Measurements from ENCODE around the gene CFAP74.

DNA sequence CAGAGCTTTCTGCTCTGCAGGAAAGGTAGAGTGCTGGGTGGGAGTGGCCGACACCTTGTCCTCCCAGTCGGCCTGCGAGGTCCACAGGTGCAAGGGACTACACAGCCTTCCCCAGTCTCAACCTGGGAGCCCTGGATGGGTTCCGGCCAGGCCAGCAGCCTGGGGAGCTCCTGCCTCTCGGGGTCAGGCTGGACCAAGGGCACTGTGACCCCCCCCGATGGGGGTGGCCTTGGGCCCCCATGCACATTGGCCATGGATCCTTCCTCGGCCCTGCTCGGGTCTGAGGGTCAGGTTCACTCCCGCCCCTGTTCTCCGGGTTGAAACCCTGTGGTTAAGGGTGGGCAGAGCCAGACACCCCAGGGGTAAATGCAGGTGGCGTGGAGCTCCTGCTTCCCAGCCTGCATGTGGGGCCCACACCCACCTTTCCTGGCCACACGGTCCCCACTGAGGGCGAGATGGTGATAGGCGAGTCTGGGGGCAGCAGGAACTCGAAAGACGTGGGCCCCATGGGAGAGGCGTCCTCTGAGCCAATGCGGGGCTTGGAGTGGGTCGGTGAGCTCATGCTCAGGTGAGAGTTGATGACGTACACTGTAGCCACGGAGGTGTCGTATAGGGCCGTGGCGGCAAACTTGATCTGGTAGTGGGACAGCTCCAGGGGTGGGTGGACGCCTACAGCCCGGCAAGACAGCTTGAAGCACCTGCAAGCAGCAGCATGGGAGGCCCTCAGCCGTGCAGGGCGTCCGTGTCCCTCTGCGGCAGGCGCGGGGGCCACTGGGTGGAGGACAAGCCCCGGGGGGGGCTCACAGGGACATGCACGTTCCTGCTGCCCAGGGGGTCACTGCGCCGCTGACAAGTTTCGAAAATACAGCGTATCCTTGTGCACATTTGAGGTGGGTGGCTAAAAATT lies 73.7 kb downstream of the CFAP74 start:
- TF ChIP-seq, protein P1, sequence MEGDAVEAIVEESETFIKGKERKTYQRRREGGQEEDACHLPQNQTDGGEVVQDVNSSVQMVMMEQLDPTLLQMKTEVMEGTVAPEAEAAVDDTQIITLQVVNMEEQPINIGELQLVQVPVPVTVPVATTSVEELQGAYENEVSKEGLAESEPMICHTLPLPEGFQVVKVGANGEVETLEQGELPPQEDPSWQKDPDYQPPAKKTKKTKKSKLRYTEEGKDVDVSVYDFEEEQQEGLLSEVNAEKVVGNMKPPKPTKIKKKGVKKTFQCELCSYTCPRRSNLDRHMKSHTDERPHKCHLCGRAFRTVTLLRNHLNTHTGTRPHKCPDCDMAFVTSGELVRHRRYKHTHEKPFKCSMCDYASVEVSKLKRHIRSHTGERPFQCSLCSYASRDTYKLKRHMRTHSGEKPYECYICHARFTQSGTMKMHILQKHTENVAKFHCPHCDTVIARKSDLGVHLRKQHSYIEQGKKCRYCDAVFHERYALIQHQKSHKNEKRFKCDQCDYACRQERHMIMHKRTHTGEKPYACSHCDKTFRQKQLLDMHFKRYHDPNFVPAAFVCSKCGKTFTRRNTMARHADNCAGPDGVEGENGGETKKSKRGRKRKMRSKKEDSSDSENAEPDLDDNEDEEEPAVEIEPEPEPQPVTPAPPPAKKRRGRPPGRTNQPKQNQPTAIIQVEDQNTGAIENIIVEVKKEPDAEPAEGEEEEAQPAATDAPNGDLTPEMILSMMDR (conservative IDR thresholded peaks at IDR 0.05; ENCODE audit: low read depth, low read length) = no peak
- TF ChIP-seq POLR2A (IDR thresholded peaks at IDR 0.05; ENCODE audit: low read depth, low read length) (no peak), MXI1 (IDR thresholded peaks at IDR 0.05; ENCODE audit: borderline replicate concordance, low read depth, low read length) (no peak), MAZ (IDR thresholded peaks at IDR 0.05; ENCODE audit: borderline replicate concordance, low read depth, low read length) (no peak), RAD21 (IDR thresholded peaks at IDR 0.05; ENCODE audit: low read length) (no peak), FOS (IDR thresholded peaks at IDR 0.05; ENCODE audit: low read depth, low read length) (no peak), CHD1 (IDR thresholded peaks at IDR 0.05; ENCODE audit: low read depth, low read length) (no peak), CEBPB (IDR thresholded peaks at IDR 0.05; ENCODE audit: low read depth, low read length) (no peak), SMC3 (IDR thresholded peaks at IDR 0.05; ENCODE audit: low read depth, low read length) (no peak), NFE2L2 (IDR thresholded peaks at IDR 0.05; ENCODE audit: low read depth, low read length) (no peak), BHLHE40 (IDR thresholded peaks at IDR 0.05; ENCODE audit: low read depth, low read length) (no peak), RFX5 (IDR thresholded peaks at IDR 0.05; ENCODE audit: low read depth, low read length) (no peak)
- TF ChIP-seq, protein P2, sequence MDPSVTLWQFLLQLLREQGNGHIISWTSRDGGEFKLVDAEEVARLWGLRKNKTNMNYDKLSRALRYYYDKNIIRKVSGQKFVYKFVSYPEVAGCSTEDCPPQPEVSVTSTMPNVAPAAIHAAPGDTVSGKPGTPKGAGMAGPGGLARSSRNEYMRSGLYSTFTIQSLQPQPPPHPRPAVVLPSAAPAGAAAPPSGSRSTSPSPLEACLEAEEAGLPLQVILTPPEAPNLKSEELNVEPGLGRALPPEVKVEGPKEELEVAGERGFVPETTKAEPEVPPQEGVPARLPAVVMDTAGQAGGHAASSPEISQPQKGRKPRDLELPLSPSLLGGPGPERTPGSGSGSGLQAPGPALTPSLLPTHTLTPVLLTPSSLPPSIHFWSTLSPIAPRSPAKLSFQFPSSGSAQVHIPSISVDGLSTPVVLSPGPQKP (IDR thresholded peaks at IDR 0.05; ENCODE audit: borderline replicate concordance, low read depth, low read length) = no peak
